GM19193 (cell line): ENCODE measurements around the gene ASB7.

Experiments used
- POLR2A ChIP-seq: IDR thresholded peaks from 4 replicates; pipeline ENCODE4 v1.6.1; 2011; ENCODE audit not compliant: insufficient read depth, insufficient read length; ENCODE audit errors: extremely low read depth

Gene ASB7

DNA sequence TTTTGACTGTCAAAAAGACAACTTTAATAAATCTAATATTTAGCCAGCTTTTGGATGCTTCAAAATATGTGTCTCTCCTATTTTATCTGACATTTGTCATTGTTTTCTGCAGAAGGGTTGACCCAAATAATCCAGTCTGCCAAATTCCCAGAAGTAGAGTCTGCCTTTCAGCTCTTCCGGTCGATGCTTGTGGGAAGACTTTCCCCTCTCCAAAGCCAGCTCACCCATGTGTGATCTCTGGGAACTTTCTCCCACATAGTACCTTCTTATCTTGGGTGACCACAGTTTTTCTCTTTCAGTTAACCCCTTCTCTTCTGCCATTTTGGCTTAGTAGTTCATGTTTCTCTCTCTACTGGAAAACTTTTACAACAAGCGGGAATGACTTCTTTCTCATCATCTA is 94.1 kb downstream of the ASB7 start:
- no peak for TF ChIP-seq POLR2A
